Upper lobe of left lung (tissue), 4 donors: ENCODE results near the gene GSDMA.

Experiments
- CTCF ChIP-seq, 6 experiments: fragments of 450-650 bp in 4 of 6; fragments of 200-600 bp in 2 of 6; sonication (generic) in 2 of 6; IDR thresholded peaks; one replicate each; pipeline ENCODE4 v1.5.1; 2016 to 2019; ENCODE audit warnings: antibody characterized with exemption in 6 of 6
- POLR2A ChIP-seq, 4 donors: fragments of 450-650 bp; IDR thresholded peaks; one replicate each; pipeline ENCODE4 v1.5.1; 2016 to 2017; ENCODE audit warnings: antibody characterized with exemption in 4 of 4, mild to moderate bottlenecking in 2 of 4

- TF ChIP-seq CTCF (IDR thresholded peaks at IDR 0.05) = no peak
- no peak for TF ChIP-seq POLR2A (IDR thresholded peaks at IDR 0.05)
Measured at GRCh38 chr17:39962642-39963220, at the start of gene GSDMA.
